Measurements from ENCODE around the gene SERPINA1.
"Not testable (repeated sequence)": the region's sequence is repeated elsewhere in the genome, so short reads cannot be mapped to it uniquely, and the experiment has no call there.

The SERPINA1 gene

DNA sequence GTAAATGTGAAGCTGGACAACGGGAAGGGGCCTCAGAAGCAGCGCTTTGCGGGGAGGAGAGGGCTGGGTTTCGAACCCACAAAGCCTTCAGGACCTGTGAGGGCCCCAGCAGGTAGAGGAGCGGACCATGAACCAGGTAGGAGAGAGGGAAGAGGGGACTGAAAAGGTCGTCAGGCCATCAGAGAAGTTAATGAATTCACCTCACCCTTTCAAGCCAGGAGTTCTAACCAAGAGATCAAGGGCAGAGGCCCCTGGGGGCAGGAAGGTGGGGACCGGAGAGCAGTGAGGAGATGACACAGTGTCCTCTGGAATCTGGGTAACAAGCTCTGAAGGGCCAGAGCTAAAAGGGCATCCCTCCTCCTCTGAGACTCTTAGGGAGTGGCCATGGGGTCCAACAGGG lies 19.4 kb downstream of the SERPINA1 start:
- DNase-seq: no peak

DNA sequence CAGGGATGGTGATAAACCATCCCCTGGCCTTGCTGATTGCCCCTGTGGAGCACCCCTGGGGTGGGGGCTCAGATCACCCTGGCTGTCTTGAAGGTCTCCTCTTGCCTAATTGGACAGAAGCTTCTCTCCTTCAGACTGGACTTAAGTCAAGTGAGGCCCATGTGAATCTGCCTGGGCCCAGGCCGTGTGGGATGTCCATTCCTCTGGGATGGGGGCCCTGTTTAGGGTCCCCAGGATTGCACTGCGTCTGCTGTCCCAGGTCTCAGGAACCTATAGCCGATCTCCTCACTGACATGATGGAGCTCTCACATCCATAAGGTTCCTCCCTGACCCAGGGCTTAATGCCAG lies 20.2 kb downstream of the SERPINA1 start:
- DNase-seq: no peak

DNA sequence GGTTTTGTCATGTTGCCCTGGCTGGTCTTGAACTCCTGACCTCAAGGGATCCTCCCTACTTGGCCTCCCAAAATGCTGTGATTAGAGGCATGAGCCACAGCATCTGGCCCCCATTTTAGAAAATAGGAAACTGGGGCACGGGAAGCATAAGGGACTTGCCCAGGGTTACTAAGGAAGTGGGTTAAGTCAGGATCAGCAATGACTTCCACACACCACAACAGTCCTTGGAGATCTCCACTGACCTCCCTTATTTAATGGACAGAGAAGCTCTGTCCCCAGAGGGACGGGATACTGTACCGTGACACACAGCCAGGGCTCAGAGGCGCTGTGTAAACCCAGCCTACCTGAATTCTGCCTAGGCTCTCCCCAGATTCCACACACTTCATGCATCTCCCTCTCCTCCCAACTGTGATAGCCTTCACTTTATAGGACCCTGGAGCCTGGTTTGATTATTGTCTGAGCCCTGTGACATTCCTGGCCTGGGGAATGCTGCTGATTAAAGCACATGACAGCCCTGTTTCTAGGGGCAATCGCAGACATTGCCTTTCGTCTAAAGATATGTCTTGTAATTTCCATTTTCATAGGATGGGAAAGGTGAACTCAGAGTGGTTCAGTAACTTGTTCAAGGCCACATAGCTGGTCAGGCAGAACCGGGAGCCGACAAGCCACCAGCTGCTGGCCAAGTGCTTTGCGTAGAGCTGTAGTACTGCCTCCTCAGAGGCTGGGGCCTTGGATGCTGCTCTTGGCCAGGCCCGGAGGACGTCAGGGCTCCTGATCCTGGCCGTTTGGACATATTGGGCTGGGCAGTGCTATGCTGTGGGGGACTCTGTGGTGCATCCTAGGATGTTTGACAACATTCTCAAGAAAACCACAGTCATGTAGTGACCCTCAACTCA lies 20.8 kb downstream of the SERPINA1 start:
- no peak for DNase-seq

DNA sequence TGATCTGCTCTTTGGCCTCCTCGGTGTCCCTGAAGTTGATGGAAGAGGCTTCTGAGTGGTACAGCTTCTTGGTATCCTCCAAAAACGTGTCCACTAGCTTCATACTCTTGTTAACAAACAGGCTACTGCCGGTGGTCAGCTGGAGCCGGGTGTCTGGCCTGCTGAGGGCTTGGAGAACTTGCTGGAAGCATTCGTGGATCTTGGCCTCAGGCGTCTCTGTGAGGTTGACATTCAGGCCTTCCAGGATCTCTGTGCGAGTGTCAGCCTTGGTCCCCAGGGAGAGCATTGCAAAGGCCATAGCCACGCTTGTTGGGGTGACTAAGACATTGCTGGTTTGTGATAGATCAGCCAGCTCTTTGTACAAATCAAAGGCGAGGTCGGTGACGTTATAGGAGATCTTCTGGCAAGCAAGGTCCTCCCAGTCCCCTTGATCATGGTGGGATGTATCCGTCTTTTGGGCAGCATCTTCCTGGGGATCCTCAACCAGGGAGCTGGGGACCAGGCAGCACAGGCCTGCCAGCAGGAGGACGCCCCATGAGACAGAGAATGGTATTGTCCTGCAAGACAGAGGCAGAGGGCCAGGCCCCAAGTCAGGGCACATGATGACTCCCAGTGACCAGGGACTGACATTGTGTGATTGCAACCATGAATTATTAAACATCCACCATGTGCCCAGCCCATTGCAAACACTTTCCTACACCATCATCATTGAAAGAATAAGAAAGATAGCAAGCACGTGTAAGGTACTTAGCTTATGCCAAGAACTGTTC lies 22.1 kb downstream of the SERPINA1 start, which contains the start of gene SERPINA2:
SERPINA2 (minus strand) TSS at position 553 of the 770 bp plus-strand sequence.
- no peak for DNase-seq

DNA sequence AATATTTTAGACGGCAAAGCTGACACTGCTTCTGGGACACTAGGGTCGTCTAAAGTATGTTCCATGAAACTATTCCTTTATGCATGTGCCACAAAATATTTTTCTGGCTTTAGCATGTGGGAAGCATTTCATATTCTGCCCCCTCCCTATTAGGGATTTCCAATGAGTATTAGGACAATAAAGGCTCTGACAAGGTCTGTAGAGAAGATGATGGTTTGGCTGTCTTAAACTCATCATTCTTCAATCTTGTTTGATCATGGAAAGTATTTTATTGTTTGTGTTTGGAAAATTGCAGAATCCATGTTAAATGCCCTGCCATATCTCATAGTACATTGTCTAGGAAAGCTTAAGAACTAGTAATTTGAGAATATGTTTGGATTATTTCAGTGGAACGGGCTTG lies 22.8 kb downstream of the SERPINA1 start:
- no peak for DNase-seq

DNA sequence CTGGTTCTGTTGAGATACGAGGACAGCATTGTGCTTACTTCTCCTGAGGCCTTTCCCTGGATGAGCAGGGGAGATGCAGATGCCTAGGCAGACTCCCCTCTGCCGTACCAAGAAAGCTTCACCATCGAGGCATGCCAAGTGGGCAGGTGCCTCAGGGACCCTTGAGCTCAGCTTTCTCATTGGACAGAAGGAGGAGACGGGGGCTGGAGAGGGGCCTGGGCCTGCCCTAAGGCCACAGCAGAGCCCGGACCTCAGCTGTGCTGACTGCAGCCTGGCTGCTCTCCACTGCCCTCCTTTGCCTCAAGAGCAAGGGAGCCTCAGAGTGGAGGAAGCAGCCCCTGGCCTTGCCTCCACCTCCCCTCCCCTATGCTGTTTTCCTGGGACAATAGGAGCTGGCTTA lies 23.4 kb downstream of the SERPINA1 start:
- no peak for DNase-seq

DNA sequence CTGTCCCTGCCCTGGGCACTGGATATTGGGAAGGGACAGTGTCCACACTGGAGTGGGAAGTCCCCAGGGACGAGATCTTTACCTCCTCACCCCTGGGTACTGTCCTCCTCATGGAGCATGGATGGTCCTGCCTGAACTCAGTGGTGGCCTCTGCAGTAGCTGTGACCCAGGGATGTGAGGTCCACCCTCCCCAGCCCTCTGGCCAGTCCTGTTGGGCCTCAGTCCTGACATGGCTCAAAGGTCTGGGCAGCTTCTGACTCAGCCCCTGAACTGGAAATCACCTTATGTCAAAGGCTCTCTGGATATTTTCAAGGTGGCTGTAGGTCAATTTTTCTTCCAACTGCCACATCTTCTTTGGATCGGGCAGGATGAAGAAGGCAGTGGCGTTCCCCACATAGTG lies 24.4 kb downstream of the SERPINA1 start:
- no peak for DNase-seq

DNA sequence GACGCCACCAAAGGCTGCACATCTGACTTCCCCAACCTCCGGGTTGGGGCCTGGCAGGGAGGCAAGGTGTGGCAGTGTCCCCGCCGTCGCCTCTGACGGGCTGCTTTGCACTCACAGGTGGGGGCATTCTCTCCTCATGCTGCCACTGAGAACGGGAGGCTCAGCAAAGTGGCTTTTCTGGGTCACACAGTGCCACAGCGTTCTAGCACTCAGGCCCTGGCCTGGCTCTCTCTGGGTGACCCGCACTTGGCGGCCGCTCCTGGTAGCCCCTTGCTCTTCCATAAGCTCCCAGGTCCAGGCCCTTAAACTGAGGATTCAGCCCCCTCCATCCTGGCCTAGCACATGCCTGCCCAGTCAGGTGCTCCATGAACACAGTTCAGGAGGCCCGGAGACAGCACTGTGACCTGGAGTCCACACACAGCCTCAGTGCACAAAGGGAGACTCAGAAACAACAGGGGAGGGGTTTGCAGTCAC lies 25.2 kb downstream of the SERPINA1 start:
- DNase-seq: no peak

DNA sequence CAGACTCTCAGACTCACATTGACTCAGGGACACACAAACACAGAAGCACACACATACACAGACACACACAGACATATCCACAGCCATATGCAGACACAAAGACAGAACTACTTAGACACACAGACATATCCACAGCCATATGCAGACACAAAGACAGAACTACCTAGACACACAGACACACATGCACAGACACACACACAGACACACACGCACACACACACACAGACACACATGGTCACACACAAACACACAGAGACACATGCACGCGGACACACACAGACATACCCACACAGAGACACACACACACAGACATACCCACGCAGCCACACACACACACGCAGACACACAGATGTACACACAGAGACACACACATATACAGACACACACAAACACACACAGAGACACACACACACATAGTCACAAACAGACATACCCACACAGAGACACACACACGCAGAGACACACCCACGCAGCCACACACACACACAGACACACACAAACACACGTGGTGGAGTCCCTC lies 25.7 kb downstream of the SERPINA1 start:
- no peak for DNase-seq

DNA sequence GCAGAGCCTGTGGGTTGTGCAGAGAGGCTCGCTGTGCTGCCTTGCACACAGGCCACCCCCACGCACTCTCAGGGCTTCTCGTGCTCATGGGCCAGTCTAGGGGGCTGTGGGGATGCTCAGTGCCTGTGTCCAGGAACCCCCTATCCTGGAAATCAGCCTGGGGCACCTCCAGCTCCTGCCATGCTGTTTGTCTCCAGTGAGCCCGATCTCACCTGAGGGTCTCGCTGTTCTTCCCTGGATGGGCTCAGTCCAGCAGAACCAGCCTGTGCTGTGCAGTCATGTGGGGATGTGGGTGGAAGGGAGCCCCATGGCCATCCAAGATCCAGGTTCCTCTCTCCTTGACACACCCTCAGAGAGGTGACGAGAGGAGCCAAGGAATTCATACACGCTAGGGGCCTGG lies 26.7 kb downstream of the SERPINA1 start:
- no peak for DNase-seq

DNA sequence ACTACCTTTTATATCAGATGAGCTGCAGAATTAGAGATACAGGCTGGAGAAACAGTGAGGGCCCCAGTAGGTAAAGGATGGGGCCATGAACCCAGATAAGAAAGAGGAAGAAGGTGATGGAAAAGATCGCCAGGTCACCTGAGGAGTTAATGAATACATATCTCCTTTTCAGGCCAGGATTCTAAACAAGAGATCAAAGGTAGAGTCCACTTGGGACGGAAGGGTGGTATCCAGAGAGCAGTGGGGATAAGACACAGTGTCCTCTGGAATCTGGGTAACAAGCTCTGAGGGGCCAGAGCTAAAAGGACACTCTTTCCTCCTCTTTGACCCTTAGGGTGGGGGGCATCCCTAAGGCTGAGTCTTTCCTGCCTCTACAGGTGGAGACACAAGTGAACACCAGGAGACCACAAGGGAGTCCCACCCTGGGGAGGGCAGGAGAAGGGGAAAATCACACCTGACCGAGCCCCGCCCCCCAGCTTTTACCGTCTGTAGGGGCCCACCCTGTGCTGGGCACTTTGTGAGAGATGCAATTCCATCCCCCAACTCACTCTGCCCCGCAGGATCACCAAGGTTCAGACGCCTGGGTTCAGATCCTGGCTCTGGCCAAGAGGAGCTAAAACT lies 27.3 kb downstream of the SERPINA1 start:
- DNase-seq: no peak

DNA sequence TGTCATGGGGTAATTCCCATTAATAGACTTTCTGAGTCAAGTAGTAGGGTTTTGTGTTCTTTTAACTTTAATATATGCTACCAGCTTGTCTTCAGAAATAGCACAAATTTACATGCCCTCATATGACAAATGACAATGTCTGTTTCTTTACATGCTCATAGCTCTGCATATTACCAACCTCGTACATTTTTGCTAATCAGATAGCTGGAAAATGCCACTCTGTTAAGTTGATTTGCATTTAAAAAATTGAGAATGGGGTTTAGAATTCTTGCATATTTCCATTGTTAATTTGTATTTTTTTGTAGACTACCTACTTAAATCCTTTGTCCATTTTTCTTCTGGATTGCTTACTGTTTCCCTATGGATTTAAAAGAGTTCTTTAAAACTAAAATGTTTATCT lies 31.2 kb downstream of the SERPINA1 start:
- no peak for DNase-seq

DNA sequence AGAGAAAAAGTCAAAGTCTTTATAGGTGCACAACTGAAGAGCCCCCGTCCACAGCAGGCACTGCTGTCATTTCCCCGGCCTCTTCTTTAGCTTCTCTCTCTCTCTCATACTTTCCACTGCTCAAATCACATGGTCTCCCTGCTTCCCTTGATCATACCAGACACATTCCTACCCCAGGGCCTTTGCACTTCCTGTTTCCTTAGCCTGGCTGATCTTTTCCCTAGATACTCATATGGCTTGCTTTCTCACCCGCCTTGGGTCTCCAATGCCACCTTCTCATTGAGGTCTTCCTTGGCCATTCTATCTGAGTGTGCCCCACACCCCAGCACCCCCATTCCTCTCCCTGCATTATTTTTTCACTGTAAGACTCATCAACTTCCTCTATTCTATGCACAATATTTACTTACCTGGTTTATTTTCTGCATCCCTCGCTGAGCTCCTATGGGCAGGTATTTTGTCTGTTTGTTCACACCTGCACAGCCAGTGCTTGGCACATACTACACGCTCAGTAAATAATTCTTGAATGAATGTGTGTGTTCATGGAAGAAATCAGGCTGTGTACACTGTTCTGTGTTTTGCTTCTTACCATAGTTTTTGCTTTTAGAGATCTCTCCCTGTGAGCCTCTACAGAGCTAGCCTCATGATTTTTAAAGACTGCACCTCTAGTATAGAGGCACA lies 31.9 kb downstream of the SERPINA1 start:
- no peak for DNase-seq

DNA sequence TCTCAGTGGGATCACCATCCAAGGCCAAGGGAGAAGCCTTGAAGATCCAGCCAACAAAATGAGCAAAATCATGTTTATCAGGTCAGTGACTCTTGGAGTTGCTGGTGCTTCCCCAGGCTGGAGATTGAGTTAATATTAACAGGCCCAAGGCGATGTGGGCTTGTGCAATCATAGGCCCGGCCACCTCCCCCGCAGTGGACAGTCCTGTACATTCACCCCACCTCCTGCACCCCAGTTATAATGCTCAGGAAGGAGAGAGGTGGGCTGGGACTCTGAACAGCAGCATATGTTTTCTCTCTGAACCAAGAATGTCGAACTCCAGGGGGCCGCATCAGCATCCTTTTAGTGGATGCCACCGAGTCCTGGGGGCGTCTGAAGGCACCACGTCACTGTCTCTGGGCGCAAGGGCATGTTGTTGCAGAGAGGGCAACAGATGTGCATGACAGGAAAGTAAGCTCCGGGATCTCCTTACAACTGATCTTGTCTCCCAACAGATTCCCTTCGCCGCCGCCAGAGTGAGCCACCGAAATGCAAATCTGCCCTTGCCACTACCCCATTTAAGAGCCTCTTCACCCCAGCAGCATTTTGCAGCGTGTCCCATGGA lies 33.1 kb downstream of the SERPINA1 start:
- no peak for DNase-seq

DNA sequence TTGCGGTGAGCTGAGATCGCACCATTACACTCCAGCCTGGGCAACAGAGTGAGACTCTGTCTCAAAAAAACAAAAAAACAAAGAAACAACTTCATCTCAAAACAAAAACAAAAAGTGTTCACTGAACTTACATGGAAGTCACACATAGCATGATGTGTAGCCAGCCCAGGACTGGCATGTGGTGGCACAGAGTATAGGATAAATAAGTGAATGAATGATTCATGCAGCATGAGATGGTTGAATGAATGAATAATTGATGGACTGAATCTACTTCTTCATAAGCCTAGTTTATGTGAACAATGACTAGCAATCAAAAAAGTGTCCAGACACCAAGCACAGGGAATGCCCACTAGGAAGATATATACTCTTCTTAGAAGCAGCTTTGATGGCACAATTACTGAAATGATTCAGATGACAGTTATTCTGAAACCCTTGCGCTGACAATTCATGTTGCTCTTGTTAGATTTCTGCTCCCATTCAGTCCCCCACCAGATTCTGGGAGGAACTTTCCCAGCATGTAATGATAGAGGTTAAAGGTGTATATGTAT lies 33.7 kb downstream of the SERPINA1 start:
- no peak for DNase-seq

DNA sequence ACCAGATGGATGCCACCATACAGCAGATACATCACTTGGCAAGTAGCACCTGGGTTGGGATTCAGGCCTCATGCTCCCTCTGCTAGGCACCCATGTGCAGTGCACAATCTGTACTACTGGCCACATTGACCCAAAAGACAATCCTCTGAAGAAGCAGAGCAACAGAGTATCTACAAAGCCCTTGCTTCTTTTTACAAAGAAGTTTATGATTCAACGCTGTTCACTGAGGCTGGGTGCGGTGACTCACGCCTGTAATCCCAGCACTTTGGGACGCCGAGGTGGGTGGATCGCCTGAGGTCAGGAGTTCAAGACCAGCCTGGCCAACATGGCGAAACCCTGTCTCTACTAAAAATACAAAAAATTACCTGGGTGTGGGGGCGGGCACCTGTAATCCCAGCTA lies 34.2 kb downstream of the SERPINA1 start:
- DNase-seq: not testable (repeated sequence)

DNA sequence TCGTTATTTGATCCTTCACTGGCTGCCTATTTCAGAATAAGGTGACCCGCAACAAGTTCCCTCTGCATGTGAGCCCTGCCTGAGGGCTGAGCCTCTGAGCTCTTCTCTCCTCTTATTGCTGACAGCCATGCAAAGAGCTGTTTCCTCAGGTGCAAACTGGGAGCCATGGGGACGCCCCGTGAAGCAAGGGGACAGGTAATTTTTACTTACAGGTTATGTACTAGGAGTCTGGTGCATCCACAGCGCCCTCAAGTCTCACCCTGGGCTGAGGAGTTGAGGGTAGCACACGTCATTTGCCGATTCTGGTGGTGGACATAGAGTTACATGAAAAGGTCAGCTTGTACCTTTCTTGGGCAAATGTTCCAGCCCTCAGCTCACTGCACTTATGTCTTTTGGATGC lies 39.1 kb downstream of the SERPINA1 start:
- DNase-seq: no peak

DNA sequence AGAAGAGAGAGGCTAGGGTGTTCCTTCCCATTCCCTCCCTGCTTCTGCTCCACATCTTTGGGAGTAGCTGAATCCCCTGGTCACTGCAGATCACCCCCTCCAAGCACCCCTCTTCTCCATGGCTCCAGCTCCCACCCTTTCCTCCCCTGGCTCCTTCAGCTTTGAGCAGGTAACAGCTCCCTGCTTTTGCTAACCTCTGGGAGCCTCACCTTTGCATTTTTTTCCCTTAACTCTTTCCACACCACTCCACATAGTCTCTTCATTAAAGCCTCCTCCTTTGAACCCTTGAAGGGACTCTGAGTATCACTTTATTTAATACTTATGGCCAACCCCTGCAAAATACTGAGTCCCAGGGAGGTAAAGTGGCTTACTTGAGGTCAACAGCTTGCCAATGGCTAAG lies 39.6 kb downstream of the SERPINA1 start:
- DNase-seq: no peak

DNA sequence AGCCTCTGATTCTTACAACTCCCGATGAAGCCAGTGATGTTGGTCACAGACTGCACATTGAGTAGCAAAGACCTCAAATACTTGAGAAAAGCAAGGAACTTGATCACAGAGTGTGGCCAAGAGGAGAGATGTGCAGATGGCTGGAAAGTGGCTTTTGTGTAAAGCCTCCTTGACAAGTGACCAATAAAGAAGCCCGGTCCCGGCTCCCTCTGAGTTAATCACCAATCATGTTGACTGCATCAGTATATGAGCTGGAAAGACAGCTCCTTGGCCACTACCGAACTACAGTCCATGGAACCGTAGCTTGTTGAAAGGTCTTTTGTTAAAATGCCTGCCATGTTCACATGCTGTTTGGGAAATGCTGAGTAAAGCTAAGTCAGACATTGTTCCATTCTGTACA lies 41.6 kb downstream of the SERPINA1 start:
- no peak for DNase-seq

DNA sequence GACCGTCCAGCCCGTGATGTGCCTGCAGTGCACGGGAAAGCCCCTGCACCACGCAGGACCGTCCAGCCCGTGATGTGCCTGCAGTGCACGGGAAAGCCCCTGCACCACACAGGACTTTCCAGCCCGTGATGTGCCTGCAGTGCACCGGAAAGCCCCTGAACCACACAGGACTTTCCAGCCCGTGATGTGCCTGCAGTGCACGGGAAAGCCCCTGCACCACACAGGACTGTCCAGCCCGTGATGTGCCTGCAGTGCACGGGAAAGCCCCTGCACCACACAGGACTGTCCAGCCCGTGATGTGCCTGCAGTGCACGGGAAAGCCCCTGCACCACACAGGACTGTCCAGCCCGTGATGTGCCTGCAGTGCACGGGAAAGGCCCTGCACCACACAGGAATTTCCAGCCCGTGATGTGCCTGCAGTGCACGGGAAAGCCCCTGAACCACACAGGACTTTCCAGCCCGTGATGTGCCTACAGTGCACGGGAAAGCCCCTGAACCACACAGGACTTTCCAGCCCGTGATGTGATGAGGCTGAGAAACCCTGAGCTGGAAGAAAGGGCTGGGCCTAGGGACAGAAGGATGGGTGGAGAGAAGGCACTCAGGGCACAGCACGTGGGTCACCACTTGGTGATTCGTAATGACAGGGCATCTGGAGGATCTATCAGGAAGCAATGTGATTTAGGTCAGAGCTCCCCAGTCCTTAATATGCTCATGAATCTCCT lies 42.2 kb downstream of the SERPINA1 start:
- DNase-seq: not testable (repeated sequence)

DNA sequence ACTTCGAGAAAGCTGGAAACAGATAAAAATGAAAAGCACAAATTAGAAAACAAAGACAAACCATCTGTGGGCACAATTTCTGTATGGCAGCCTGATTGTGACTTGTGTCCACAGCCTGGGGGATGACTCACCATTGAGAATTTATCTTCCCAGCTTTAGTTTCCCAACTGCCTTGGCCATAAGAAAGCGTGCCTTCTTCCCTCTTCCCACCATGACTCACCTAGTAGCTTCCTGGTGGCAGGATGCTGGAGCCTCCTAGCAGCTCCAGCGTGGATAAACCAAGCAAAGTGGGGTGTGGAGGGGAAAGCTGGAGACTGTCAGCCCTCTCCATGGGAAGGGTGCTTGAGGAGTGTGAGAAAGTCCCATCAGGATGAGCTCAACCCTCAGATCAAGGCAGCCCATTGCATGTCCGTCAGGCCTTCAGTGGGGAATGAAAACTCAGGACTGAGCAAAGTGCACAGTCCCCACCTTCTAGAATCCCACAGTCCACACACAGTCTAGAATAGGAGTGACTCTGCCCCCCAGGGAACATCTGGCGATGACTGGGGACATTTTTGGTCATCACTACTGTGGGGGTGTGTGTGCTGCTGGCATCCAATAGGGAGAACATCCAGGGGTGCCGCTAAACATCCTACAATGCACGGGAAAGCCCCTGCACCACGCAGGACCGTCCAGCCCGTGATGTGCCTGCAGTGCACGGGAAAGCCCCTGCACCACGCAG lies 42.9 kb downstream of the SERPINA1 start:
- no peak for DNase-seq
